Kidney (tissue), 14 donors: ENCODE data around the gene SCGB3A1. TPM values are rescaled to one million over a fixed set of nuclear protein-coding genes. Genes with fewer than 3 reads are reported as not detected.
A peak's percentile ranks its signal among the peaks of the same experiment; 100 is the strongest.

Source experiments
- DNase-seq, 5 donors: peaks; one replicate each; pipeline ENCODE4 v3.0.0-alpha.2; 2013 to 2020
- FAIRE-seq: peaks from 2 replicates; lab custom pipeline; 2012; peaks lifted over from hg19 to GRCh38; lab: Jason Lieb, UNC
- H3K27ac ChIP-seq, 2 donors: one replicate each; pipeline ENCODE4 v1.7.0; 2013; ENCODE audit warnings: low read depth in 2 of 2, low read length in 2 of 2, inconsistent platforms in 1 of 2
- H3K27me3 ChIP-seq: one replicate; pipeline ENCODE4 v1.7.1; 2013; ENCODE audit warnings: low read length, inconsistent platforms; ENCODE audit not compliant: control insufficient read depth, insufficient read depth
- H3K36me3 ChIP-seq, 3 donors: one replicate each; pipeline versions ENCODE4 v1.7.0 to v1.7.1; 2013; ENCODE audit warnings: low read length in 3 of 3, control low read depth in 1 of 3, inconsistent platforms in 1 of 3; ENCODE audit not compliant: insufficient read depth in 3 of 3, control insufficient read depth in 2 of 3
- H3K4me1 ChIP-seq, 3 donors: one replicate each; pipeline versions ENCODE4 v1.7.0 to v1.7.1; 2013; ENCODE audit warnings: low read length in 3 of 3, inconsistent platforms in 1 of 3, low read depth in 1 of 3; ENCODE audit not compliant: control insufficient read depth in 2 of 3, insufficient read depth in 2 of 3
- H3K4me3 ChIP-seq, 3 donors: one replicate each; pipeline versions ENCODE4 v1.7.0 to v1.8.1; 2013; ENCODE audit warnings: low read length in 3 of 3, control low read depth in 1 of 3, inconsistent platforms in 1 of 3
- H3K9ac ChIP-seq, 3 donors: one replicate each; pipeline versions ENCODE4 v1.7.0 to v1.7.1; 2013; ENCODE audit warnings: low read length in 3 of 3, control low read depth in 1 of 3, inconsistent platforms in 1 of 3
- H3K9me3 ChIP-seq, 3 donors: one replicate each; pipeline versions ENCODE4 v1.7.0 to v1.7.1; 2013; ENCODE audit warnings: low read length in 3 of 3, control low read depth in 1 of 3, inconsistent platforms in 1 of 3; ENCODE audit not compliant: control insufficient read depth in 2 of 3, insufficient read depth in 1 of 3
- intact Hi-C: fragments of 100-400 bp; cut with DNase I; formaldehyde crosslinking; loops from one replicate; pipeline ENCODE4 v1.11.1; 2022
- polyA plus RNA-seq: library from polyadenylated mRNA; stranded (reverse); fragments of 350-450 nt; fragmentation: Illumina TruSeq; extraction: RNeasy Lipid Tissue Mini Kit (QIAGEN cat#74804); gene quantifications from one replicate; pipeline ENCODE4 v1.2.3, GENCODE V29; 2014; ENCODE audit warnings: low read depth, low replicate concordance; ENCODE audit not compliant: insufficient read depth
- total RNA-seq: library from RNA; stranded (reverse); fragmentation: NEBNext Ultra II Directional; extraction: Animal tissue kit (Norgen Biotek cat#: 25700); gene quantifications from one replicate; pipeline ENCODE4 v1.2.1, GENCODE V29; 2021
- TF ChIP-seq, protein P1 (sequence below): IDR thresholded peaks from 3 replicates; pipeline ENCODE4 v1.5.1; 2012; ENCODE audit warnings: mild to moderate bottlenecking, moderate library complexity, borderline replicate concordance; ENCODE audit not compliant: insufficient read depth; ENCODE audit errors: extremely low read depth
- donor health status: control.
- donor health status: control.
- donor health status: control.
- donor health status: control.
- donor health status: control.
- donor health status: DM: yes; HTN: yes; CAD: no.
- donor health status: Normal renal cell carcinoma (clear cell type).

SCGB3A1 gene
- total and polyA plus RNA-seq, 2 donors from 2014 or later: 1.1 to 2.3 TPM

DNA sequence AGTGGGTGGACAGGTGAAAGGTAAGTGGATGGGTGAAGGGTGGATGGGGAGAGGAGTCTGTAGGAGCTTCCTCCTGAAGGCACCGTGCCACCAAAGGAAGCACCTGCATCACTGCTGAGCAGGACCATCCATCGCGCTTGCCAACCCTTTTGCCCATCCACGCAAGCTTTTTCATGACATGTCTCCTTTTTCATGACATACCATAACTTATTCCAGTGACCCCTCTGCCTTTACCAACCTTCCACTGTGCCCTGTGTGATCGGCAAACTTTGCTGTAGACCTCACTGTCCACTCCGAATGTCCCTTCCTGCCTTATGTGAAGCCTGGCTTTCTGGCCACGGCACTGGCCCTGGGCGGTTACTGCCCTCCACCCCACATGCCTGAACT, 44.7 kb upstream of the SCGB3A1 start:
- no peaks in the 10 kb centered on the region for H3K27me3 ChIP-seq
- no peaks in the 10 kb centered on the region for H3K36me3 ChIP-seq
- FAIRE-seq (no peak), DNase-seq (peak in 2 of 5 donors; percentile 18 to 40)
- H3K4me3 ChIP-seq: no peak overlapping the region
- TF ChIP-seq, protein P1, sequence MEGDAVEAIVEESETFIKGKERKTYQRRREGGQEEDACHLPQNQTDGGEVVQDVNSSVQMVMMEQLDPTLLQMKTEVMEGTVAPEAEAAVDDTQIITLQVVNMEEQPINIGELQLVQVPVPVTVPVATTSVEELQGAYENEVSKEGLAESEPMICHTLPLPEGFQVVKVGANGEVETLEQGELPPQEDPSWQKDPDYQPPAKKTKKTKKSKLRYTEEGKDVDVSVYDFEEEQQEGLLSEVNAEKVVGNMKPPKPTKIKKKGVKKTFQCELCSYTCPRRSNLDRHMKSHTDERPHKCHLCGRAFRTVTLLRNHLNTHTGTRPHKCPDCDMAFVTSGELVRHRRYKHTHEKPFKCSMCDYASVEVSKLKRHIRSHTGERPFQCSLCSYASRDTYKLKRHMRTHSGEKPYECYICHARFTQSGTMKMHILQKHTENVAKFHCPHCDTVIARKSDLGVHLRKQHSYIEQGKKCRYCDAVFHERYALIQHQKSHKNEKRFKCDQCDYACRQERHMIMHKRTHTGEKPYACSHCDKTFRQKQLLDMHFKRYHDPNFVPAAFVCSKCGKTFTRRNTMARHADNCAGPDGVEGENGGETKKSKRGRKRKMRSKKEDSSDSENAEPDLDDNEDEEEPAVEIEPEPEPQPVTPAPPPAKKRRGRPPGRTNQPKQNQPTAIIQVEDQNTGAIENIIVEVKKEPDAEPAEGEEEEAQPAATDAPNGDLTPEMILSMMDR: no peak
- peak overlapping the region in 1 of 2 donors; percentile 9 for H3K27ac ChIP-seq
- H3K4me1 ChIP-seq: peaks cover 0 to 5% (median 0%) of the 10 kb centered on the region in 3 donors
- intact Hi-C loops: no loop called here
- no peaks in the 10 kb centered on the region for H3K9me3 ChIP-seq
- H3K9ac ChIP-seq: no peak overlapping the region

DNA sequence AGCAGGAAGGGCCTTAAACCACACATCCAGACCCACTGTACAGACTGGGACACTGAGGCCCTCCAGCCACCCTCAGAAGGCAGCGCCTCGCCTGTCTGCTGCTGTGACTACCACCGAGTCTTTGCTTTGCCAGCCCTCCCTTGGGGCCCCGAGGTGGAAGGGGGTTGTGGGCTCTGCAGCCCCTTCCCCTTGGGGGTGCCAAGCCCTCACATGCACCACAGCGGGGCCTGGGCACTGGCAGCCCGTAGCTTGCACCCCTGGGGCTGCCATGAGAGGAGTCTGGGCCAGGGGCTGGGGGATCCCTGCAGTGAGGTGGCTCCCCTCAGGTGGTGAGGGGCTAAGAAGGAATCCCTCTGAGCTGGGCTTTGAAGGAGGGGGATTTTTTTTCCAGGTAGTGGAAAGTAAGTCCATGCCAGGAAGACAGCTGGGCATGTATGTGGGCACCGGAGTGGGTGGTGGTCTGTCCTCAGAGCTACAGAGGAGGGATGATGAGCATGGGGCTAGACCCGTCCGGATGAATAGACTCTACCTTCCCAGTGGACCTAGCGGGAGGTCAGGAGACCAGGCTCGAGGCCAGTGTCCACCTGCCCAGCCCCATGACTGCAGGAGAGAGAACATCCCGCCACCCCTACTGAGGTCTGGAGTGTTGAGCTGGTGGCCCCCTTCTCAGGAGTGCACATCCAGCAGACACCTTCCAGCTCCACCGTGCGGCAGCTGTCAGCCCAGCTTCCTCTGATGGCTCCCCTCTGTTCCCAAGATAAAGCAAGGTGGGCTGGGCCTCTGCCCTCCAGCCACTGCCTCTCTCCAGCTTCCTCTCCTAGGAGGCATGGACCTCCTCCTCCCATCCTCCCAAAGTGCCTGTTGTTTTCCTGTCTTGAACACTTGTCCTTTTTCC, 42.2 kb upstream of the SCGB3A1 start:
- TF ChIP-seq, protein P1: no peak

DNA sequence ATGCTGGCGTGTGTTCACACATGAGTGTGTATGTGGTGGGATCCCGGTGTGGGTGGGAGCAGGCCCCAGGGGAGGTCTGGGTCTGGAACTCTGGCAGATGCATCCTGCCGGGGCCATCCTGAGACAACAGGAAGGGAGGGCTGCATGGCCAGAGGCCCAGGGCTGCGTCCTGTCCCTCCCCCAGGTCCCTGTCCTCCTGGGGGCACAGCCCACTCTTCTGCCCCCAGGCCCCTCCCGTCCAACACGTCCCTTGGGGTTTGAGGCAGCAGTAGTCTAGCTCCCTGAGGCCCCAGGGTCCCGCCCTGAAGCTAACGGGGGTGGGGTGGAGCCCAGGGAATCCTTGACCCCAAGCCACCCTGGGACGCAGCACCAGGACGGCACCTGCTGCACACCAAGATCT, 41.5 kb upstream of the SCGB3A1 start:
- H3K4me1 ChIP-seq: peaks cover 0 to 7% (median 0%) of the 10 kb centered on the region in 3 donors
- FAIRE-seq (no peak), DNase-seq (peak in 2 of 5 donors; percentile 57 to 62)
- no peak overlapping the region for H3K9ac ChIP-seq
- H3K27ac ChIP-seq: peak overlapping the region in 1 of 2 donors; percentile 32
- H3K9me3 ChIP-seq: no peaks in the 10 kb centered on the region
- no peaks in the 10 kb centered on the region for H3K27me3 ChIP-seq
- H3K4me3 ChIP-seq: no peak overlapping the region
- no peaks in the 10 kb centered on the region for H3K36me3 ChIP-seq
- intact Hi-C loops: no loop called here
- TF ChIP-seq, protein P1: no peak

More for the DNA sequence above, 42.2 kb upstream of the SCGB3A1 start:
- FAIRE-seq (no peak), DNase-seq (peak in 2 of 5 donors; percentile 37 to 66)
- Histone ChIP-seq H3K9me3 (no peaks in the 10 kb centered on the region), H3K27me3 (no peaks in the 10 kb centered on the region), H3K36me3 (no peaks in the 10 kb centered on the region), H3K4me1 (peaks cover 0 to 7% (median 0%) of the 10 kb centered on the region in 3 donors), H3K27ac (peak overlapping the region in 1 of 2 donors; percentile 32), H3K9ac (no peak overlapping the region), H3K4me3 (no peak overlapping the region)
- intact Hi-C loops: no loop called here
